ENCODE data around the gene KRTDAP.

The KRTDAP gene

GRCh38 chr19:35513628-35514281, 23.5 kb upstream of the KRTDAP start, which contains the start of gene DMKN:
TSS of gene DMKN (minus strand) at chr19:35513649. CDS start at chr19:35513475, 174 bp downstream.
- no peak for DNase-seq (ENCODE audit: low read depth in 4 of 4, low spot score in 1 of 4)

GRCh38 chr19:35512831-35513627, 22.8 kb upstream of the KRTDAP start:
- DNase-seq (ENCODE audit: low read depth in 4 of 4, low spot score in 1 of 4): no peak

- DNase-seq (ENCODE audit: low read depth in 4 of 4, low spot score in 1 of 4): no peak
Measured at GRCh38 chr19:35511337-35511736, 21.1 kb upstream of the KRTDAP start.

GRCh38 chr19:35510626-35510964, 20.3 kb upstream of the KRTDAP start:
- no peak for DNase-seq (ENCODE audit: low read depth in 4 of 4, low spot score in 1 of 4)

GRCh38 chr19:35509861-35510625, 19.8 kb upstream of the KRTDAP start:
- peak; percentile 63 to 65 (median 64) for DNase-seq (ENCODE audit: low read depth in 4 of 4, low spot score in 1 of 4)

GRCh38 chr19:35509018-35509652, 18.9 kb upstream of the KRTDAP start:
- no peak for DNase-seq (ENCODE audit: low read depth in 4 of 4, low spot score in 1 of 4)

GRCh38 chr19:35508129-35508528, 17.9 kb upstream of the KRTDAP start:
- DNase-seq (ENCODE audit: low read depth in 4 of 4, low spot score in 1 of 4): no peak

GRCh38 chr19:35507561-35507960, 17.3 kb upstream of the KRTDAP start:
- DNase-seq (ENCODE audit: low read depth in 4 of 4, low spot score in 1 of 4): no peak

- DNase-seq (ENCODE audit: low read depth in 4 of 4, low spot score in 1 of 4): no peak
Measured at GRCh38 chr19:35506011-35506410, 15.7 kb upstream of the KRTDAP start.

GRCh38 chr19:35502751-35503150, 12.5 kb upstream of the KRTDAP start:
- no peak for DNase-seq (ENCODE audit: low read depth in 4 of 4, low spot score in 1 of 4)

- no peak for DNase-seq (ENCODE audit: low read depth in 4 of 4, low spot score in 1 of 4)
Measured at GRCh38 chr19:35501684-35502083, 11.4 kb upstream of the KRTDAP start.

GRCh38 chr19:35500611-35501010, 10.3 kb upstream of the KRTDAP start:
- no peak for DNase-seq (ENCODE audit: low read depth in 4 of 4, low spot score in 1 of 4)

GRCh38 chr19:35498984-35499527, 8.8 kb upstream of the KRTDAP start:
- DNase-seq (ENCODE audit: low read depth in 4 of 4, low spot score in 1 of 4): no peak

- no peak for DNase-seq (ENCODE audit: low read depth in 4 of 4, low spot score in 1 of 4)
Measured at GRCh38 chr19:35498220-35498619, 8.0 kb upstream of the KRTDAP start.

- DNase-seq (ENCODE audit: low read depth in 4 of 4, low spot score in 1 of 4): no peak
Measured at GRCh38 chr19:35497406-35497805, 7.1 kb upstream of the KRTDAP start.

GRCh38 chr19:35495107-35496064, 5.1 kb upstream of the KRTDAP start:
- peak; percentile 52 to 81 (median 65) for DNase-seq (ENCODE audit: low read depth in 4 of 4, low spot score in 1 of 4)

- no peak for DNase-seq (ENCODE audit: low read depth in 4 of 4, low spot score in 1 of 4)
Measured at GRCh38 chr19:35493971-35494370, 3.7 kb upstream of the KRTDAP start.

- no peak for DNase-seq (ENCODE audit: low read depth in 4 of 4, low spot score in 1 of 4)
Measured at GRCh38 chr19:35491836-35492360, 1.6 kb upstream of the KRTDAP start.

GRCh38 chr19:35488677-35489076, 1.6 kb downstream of the KRTDAP start:
- DNase-seq (ENCODE audit: low read depth in 4 of 4, low spot score in 1 of 4): no peak

All from stimulated activated CD4-positive, alpha-beta T cell treated with anti-CD3 and anti-CD28 coated beads, Interleukin-1b, Interleukin-23, amount 100 ng/mL, for 24 hours (primary cell).